Stimulated activated memory B cell treated with anti-CD40 and anti-IgM and Interleukin-4, amounts not matched to agents 10 μg/mL and 1 μg/mL and 100 μg/mL, for 72 hours (primary cell): Measurements from ENCODE around the gene HIPK2.

Source experiments
- ATAC-seq: fragments of 150-1000 bp; cut with Tn5 transposase; 2 replicates; pipeline ENCODE4 v1.10.0; 2021
- H3K27ac Mint-ChIP-seq: one replicate; pipeline ENCODE4 v1.8.0; 2022; ENCODE audit warnings: mild to moderate bottlenecking, mixed read lengths
- H3K27me3 Mint-ChIP-seq: one replicate; pipeline ENCODE4 v1.8.0; 2022; ENCODE audit warnings: mixed read lengths
- H3K36me3 Mint-ChIP-seq: one replicate; pipeline ENCODE4 v1.8.0; 2022; ENCODE audit warnings: mixed read lengths
- H3K4me1 Mint-ChIP-seq: one replicate; pipeline ENCODE4 v1.8.0; 2022; ENCODE audit warnings: mixed read lengths
- H3K4me3 Mint-ChIP-seq: one replicate; pipeline ENCODE4 v1.8.0; 2022; ENCODE audit warnings: mild to moderate bottlenecking, moderate library complexity, mixed read lengths
- H3K9me3 Mint-ChIP-seq: one replicate; pipeline ENCODE4 v1.8.0; 2022; ENCODE audit warnings: mixed read lengths

HIPK2 gene

DNA sequence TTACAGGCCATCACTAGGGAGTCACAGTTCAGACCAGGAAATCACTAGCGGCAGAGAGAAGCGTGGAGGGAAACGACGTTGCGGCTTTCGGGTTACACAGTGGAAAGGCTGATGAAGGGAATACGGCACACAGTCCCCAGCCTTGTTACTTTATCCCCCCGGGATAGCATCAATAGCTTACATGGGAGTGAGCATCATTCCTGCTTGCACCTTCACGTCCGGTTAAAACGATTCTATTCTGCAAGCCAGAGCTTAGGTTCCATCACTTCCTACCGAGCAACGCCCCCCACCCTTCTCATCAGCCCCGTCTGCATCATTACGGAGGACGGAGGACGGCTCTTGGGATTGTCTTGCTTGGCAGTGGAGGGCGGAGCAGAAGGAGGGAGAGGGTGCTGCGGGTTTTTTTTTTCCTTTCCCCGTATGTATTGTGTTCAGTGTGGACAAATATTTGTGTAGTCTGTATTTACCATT lies 129.4 kb downstream of the HIPK2 start:
- ATAC-seq, result peak; percentile 2
- H3K36me3 Mint-ChIP-seq, result peaks cover 19% of the 10 kb centered on the region
- no peaks in the 10 kb centered on the region for H3K9me3 Mint-ChIP-seq
- peak overlapping the region; percentile 65 for H3K4me3 Mint-ChIP-seq
- H3K27ac Mint-ChIP-seq, result peak overlapping the region; percentile 86
- H3K27me3 Mint-ChIP-seq, result no peaks in the 10 kb centered on the region
- H3K4me1 Mint-ChIP-seq, result peaks cover 60% of the 10 kb centered on the region

DNA sequence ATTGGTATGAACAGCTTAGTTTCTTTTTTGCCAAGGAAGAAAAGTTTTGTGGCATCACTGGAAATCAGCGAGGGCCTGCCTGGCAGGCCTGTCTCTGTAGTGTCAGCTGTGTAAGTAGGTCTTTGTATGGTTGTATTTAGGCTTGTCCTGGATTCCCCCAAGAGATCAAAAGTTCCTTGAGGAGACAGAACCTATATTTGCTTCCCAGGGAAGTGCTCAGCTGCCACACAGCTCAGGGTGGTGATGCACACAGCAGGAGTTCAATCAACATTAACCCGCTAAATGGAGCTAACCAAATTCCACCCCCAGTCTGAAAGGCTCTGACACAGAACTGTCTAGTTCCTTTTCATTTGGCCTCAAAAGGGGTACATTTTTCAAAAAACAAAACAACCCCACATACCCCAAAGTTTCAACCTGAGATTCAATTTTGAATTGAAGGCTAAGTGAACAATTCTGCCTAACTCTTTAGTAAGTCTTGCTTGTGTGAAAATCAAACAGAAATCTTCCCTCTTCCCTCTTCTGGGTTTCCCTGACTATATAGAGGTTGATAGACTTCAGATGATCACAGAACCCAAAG lies 129.9 kb downstream of the HIPK2 start:
- no peaks in the 10 kb centered on the region for H3K9me3 Mint-ChIP-seq
- H3K36me3 Mint-ChIP-seq, result peaks cover 21% of the 10 kb centered on the region
- peak overlapping the region; percentile 65 for H3K4me3 Mint-ChIP-seq
- no peaks in the 10 kb centered on the region for H3K27me3 Mint-ChIP-seq
- ATAC-seq, result no peak
- peak overlapping the region; percentile 86 for H3K27ac Mint-ChIP-seq
- peaks cover 60% of the 10 kb centered on the region for H3K4me1 Mint-ChIP-seq

GRCh38 chr7:139647085-139647484 lies 130.7 kb downstream of the HIPK2 start:
- no peaks in the 10 kb centered on the region for H3K27me3 Mint-ChIP-seq
- peak overlapping the region; percentile 86 for H3K27ac Mint-ChIP-seq
- no peak overlapping the region for H3K4me3 Mint-ChIP-seq
- H3K9me3 Mint-ChIP-seq, result no peaks in the 10 kb centered on the region
- peaks cover 22% of the 10 kb centered on the region for H3K36me3 Mint-ChIP-seq
- H3K4me1 Mint-ChIP-seq, result peaks cover 58% of the 10 kb centered on the region
- ATAC-seq, result no peak

DNA sequence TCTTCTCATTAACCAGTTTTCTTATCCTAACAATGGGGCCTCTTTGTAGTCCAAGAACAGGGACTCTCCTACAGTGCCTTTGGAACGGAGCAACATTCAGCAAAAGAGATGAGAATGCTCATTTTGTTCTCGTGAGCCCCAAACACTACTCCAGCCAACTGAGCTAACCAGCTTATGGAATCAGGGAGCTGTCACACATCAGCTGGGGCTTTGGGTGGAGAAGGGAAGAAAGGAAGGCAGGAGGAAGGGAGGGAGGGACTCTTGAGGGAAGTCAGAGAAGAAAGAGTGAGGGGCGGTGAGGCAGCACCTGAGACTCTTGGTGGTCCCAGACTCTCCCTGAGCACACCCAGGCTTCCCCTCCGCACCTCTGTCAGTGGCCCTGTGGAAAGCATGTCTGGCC lies 131.2 kb downstream of the HIPK2 start:
- peaks cover 60% of the 10 kb centered on the region for H3K4me1 Mint-ChIP-seq
- ATAC-seq, result no peak
- H3K27ac Mint-ChIP-seq, result peak overlapping the region; percentile 86

DNA sequence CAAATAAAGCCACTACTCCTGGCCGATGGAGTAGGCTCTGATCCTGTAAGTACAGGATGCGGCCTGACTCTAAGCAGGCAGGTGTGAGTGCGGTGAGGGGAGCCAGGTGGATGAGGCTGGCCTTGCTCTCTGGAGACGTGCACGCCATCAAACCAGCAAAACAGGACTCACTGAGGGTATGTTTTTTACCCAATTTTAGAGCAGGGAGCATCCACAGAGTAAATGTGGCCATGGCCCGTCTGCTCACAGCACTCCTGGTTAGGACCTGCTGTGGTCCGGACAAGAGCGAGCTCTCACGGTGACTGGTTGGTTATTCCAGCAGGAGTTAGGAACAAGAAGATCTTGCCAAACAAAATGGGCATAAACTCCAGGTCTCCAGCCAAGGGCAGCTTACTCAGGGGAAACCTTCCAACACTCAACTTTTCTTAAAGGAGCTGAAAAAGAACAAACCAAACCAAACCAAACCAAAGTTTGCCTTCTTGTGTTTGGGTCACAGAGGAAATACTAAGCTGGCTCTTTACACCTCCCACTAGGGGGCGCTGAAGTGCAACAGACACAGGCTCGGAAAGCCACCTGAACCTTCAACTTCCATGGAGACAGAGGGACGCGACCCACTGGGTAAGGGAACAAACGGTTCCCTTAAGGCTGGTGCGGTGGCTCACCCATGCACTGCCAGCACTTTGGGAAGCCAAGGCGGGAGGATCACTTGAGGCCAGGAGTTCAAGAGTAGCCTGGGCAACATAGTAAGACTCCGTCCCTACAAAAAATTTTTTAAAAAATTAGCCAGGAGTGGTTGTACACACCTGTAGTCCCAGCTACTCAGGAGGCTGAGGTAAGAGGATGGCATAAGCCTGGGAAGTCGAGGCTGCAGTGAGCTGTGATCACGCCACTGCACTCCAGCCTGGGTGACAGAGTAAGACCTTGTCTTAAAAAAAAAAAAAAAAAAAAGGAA lies 131.9 kb downstream of the HIPK2 start:
- Mint-ChIP-seq H3K4me3 (no peak overlapping the region), H3K9me3 (no peaks in the 10 kb centered on the region), H3K36me3 (peaks cover 31% of the 10 kb centered on the region), H3K27ac (peak overlapping the region; percentile 86), H3K4me1 (peaks cover 59% of the 10 kb centered on the region), H3K27me3 (no peaks in the 10 kb centered on the region)
- no peak for ATAC-seq

More for the DNA sequence above, 131.2 kb downstream of the HIPK2 start:
- H3K36me3 Mint-ChIP-seq, result peaks cover 27% of the 10 kb centered on the region
- no peaks in the 10 kb centered on the region for H3K9me3 Mint-ChIP-seq
- H3K4me3 Mint-ChIP-seq, result no peak overlapping the region
- no peaks in the 10 kb centered on the region for H3K27me3 Mint-ChIP-seq

DNA sequence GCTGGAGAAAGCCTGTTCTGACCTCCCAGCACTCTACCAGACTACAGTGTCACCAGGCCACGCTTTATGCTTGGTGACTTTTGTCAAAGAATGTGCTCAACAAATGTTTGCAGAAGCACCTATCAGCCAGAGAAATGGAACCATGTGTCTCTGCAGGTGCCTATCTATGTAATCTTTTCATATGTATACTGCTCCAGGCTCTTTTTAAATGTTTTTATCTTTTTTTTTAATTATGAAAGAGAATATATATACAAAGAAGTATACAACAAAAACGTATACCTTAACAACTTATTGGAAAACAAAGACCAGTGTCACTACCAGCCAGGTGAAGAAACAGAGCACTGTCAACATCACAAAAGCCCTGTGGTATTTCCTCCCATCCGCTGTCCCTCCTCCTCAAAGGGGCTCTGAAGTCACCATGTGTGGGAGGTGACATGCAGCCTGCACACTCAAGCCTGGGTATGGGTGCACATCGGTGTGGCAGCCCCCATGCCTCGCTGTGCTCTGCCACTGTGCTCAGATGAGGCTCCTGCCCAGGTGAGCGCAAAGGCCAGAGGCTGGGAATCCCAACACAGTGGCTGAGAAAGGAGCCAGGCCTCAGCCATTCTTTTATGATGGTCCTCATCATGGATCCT lies 133.7 kb downstream of the HIPK2 start:
- ATAC-seq, result no peak
- H3K27me3 Mint-ChIP-seq, result no peaks in the 10 kb centered on the region
- H3K9me3 Mint-ChIP-seq, result no peaks in the 10 kb centered on the region
- peaks cover 46% of the 10 kb centered on the region for H3K36me3 Mint-ChIP-seq
- H3K4me1 Mint-ChIP-seq, result peaks cover 42% of the 10 kb centered on the region
- H3K27ac Mint-ChIP-seq, result no peak overlapping the region
- no peak overlapping the region for H3K4me3 Mint-ChIP-seq

- H3K36me3 Mint-ChIP-seq, result peaks cover 54% of the 10 kb centered on the region
- H3K9me3 Mint-ChIP-seq, result no peaks in the 10 kb centered on the region
- no peaks in the 10 kb centered on the region for H3K27me3 Mint-ChIP-seq
- H3K4me1 Mint-ChIP-seq, result peaks cover 27% of the 10 kb centered on the region
- H3K27ac Mint-ChIP-seq, result no peak overlapping the region
- no peak for ATAC-seq
- no peak overlapping the region for H3K4me3 Mint-ChIP-seq
These were observed 135.5 kb downstream of the HIPK2 start for GRCh38 chr7:139642283-139642682.

DNA sequence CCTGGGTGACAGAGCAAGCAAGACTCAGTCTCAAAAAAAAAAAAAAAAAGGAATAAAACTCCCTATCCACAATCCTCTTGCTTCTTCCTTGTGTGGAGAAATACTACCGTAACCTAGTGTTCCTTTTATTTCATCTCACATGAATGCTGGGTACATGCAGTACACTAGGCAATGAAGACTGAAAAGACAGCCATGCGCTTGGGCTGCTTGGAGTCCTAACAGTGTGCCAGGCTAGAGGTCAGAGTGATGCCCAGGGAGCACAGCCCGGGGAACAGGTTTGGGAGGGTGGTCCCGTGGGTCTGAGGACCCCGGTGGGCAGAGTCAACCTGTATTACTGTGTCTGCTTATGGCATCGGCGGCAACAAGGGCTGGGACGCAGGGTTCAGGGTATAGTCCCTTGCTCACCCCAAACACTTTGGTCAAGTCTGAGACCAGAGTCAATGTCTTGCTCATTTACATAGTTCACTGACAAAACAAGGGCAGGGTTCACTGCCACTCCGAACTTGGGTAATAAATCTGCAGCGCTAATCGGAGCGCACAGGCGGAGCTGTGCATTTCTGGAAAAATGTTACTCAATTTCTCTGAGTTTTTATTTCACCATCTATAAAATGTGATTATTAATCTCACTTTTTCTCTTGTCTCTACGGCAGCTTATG lies 136.3 kb downstream of the HIPK2 start:
- no peak for ATAC-seq
- H3K4me3 Mint-ChIP-seq, result no peak overlapping the region
- no peaks in the 10 kb centered on the region for H3K27me3 Mint-ChIP-seq
- H3K27ac Mint-ChIP-seq, result no peak overlapping the region
- H3K4me1 Mint-ChIP-seq, result peaks cover 24% of the 10 kb centered on the region
- peaks cover 63% of the 10 kb centered on the region for H3K36me3 Mint-ChIP-seq
- H3K9me3 Mint-ChIP-seq, result no peaks in the 10 kb centered on the region

DNA sequence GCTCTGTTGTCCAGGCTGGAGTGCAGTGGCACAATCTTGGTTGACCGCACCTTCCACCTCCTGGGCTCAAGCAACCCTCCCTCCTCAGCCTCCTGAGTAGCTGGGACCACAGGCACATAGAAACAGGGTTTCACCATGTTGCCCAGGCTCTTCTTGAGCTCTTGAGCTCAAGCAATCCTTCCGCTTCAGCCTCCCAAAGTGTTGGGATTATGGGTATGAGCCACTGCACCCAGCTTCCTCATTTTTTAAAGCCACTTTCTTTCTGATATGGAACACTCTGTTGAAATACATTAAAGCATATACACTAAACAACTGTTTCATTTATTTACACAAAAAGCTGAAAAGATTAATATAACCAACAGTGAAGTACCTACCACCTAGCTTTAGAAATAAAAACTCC lies 137.1 kb downstream of the HIPK2 start:
- Mint-ChIP-seq H3K36me3 (peaks cover 70% of the 10 kb centered on the region), H3K4me3 (no peak overlapping the region), H3K4me1 (peaks cover 21% of the 10 kb centered on the region), H3K9me3 (no peaks in the 10 kb centered on the region), H3K27me3 (no peaks in the 10 kb centered on the region), H3K27ac (no peak overlapping the region)
- ATAC-seq, result no peak

DNA sequence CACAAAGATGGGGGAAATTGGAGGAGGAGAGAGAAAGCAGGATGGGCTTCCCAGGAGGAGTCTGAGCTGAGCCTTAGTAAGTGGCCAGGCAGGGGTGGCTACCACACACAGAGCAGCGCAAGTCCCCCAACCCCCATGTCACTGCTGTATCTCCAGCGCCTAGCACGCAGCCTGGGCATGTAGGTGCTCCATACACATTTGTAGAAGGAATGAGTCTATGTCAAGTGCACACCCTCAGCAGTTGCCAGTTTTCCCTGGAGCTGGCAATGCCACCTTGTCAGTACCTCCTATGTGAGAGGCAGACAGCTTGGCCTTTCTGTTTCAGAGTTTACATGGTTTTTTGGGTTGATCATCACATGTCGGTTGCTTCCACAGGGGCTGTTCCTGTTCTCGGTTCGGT lies 138.2 kb downstream of the HIPK2 start:
- H3K9me3 Mint-ChIP-seq, result no peaks in the 10 kb centered on the region
- no peak for ATAC-seq
- peaks cover 22% of the 10 kb centered on the region for H3K4me1 Mint-ChIP-seq
- H3K4me3 Mint-ChIP-seq, result no peak overlapping the region
- H3K27ac Mint-ChIP-seq, result no peak overlapping the region
- peaks cover 75% of the 10 kb centered on the region for H3K36me3 Mint-ChIP-seq
- no peaks in the 10 kb centered on the region for H3K27me3 Mint-ChIP-seq

GRCh38 chr7:139635526-139636302 lies 142.1 kb downstream of the HIPK2 start:
- no peak for ATAC-seq
- Mint-ChIP-seq H3K27ac (no peak overlapping the region), H3K4me3 (no peak overlapping the region)

DNA sequence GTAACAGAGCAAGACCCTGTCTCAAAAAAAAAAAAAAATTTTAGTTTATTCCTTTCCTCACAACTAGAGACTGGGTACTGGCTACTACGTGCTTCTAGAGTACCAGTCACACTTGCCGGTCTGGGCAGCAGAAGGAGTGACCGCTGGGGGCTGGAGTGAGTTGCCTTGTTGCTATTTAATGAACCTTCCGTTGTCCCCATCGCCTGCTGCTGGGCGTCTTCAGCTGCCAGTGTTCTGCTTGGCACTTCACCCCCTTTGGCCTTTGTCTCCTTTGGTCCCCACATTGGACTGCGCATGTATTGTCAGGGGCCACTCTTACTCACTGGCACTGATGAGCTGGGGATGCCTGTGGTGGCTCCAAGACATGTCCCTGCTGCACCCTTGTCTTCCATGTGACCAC lies 143.7 kb downstream of the HIPK2 start:
- peaks cover 14% of the 10 kb centered on the region for H3K4me1 Mint-ChIP-seq
- no peak overlapping the region for H3K4me3 Mint-ChIP-seq
- H3K9me3 Mint-ChIP-seq, result no peaks in the 10 kb centered on the region
- H3K27me3 Mint-ChIP-seq, result no peaks in the 10 kb centered on the region
- H3K27ac Mint-ChIP-seq, result no peak overlapping the region
- no peak for ATAC-seq
- H3K36me3 Mint-ChIP-seq, result peaks cover 62% of the 10 kb centered on the region

More at GRCh38 chr7:139635526-139636302, 142.1 kb downstream of the HIPK2 start:
- Mint-ChIP-seq H3K36me3 (peaks cover 64% of the 10 kb centered on the region), H3K27me3 (no peaks in the 10 kb centered on the region), H3K4me1 (peaks cover 14% of the 10 kb centered on the region), H3K9me3 (no peaks in the 10 kb centered on the region)

DNA sequence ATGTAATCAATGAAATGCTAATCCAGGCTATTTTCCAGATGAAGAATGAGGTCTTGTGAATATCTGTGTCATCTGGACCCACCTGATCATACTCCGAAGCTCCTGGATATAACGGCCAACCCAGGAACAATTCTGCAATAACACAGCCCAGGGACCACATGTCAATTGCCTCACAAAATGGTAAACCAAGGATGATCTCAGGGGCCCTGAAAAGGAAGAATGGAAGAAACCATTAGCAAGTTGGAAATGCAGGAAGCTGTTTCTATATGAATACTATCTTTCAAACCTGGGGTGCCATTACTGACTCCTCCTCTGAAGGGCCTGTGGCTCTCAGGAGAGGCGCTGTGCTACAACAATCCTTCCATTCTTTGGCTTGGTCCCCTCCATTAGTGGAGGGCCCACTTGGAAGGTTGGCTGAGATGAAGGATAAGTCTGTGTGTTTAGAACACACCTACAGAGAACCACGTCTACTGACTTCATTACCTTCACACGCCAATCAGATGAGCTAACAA lies 146.2 kb downstream of the HIPK2 start:
- Mint-ChIP-seq H3K27ac (no peak overlapping the region), H3K27me3 (no peaks in the 10 kb centered on the region), H3K4me1 (peaks cover 19% of the 10 kb centered on the region), H3K9me3 (no peaks in the 10 kb centered on the region), H3K36me3 (peaks cover 61% of the 10 kb centered on the region), H3K4me3 (no peak overlapping the region)
- ATAC-seq, result no peak
